Brain microvascular endothelial cell (primary cell): ENCODE results near the gene FBN2.
"Not testable (repeated sequence)": the region's sequence is repeated elsewhere in the genome, so short reads cannot be mapped to it uniquely, and the experiment has no call there.

Source experiments
- DNase-seq: peaks from one replicate; pipeline ENCODE4 v3.0.0-alpha.2; 2020
- H3K27ac ChIP-seq: fragments of 250-450 bp; sonication (Bioruptor Pico); 2 replicates; pipeline ENCODE4 v1.5.1; 2020; ENCODE audit warnings: mild to moderate bottlenecking, moderate library complexity
- H3K27me3 ChIP-seq: fragments of 250-450 bp; sonication (Bioruptor Pico); replicated peaks from 2 replicates; pipeline ENCODE4 v1.5.1; 2020; ENCODE audit warnings: mild to moderate bottlenecking
- H3K36me3 ChIP-seq: fragments of 250-450 bp; sonication (Bioruptor Pico); replicated peaks from 2 replicates; pipeline ENCODE4 v1.5.1; 2020; ENCODE audit warnings: mild to moderate bottlenecking
- H3K4me3 ChIP-seq: 2 replicates; pipeline ENCODE4 v1.5.1; 2011; ENCODE audit warnings: low read depth, mild to moderate bottlenecking, control low read depth, low read length, moderate library complexity
- in situ Hi-C: cut with HindIII; loops from 2 replicates; pipeline ENCODE4 v1.10.0; 2017; ENCODE audit warnings: low sequenced_read_pairs, low pct_ligation_motif_present
- TF ChIP-seq, protein P1 (sequence below): IDR thresholded peaks from 2 replicates; pipeline ENCODE4 v1.5.1; 2011; ENCODE audit warnings: low read depth, mild to moderate bottlenecking, moderate library complexity, low read length, control low read depth, inconsistent platforms; ENCODE audit errors: missing control alignments

The FBN2 gene

GRCh38 chr5:128466980-128467379 lies 71.1 kb downstream of the FBN2 start:
- Histone ChIP-seq H3K27ac (no peak overlapping the region), H3K4me3 (no peak overlapping the region), H3K27me3 (no peaks in the 10 kb centered on the region), H3K36me3 (no peaks in the 10 kb centered on the region)
- no peak for DNase-seq
- in situ Hi-C loops, result no loop called here
- TF ChIP-seq, protein P1, sequence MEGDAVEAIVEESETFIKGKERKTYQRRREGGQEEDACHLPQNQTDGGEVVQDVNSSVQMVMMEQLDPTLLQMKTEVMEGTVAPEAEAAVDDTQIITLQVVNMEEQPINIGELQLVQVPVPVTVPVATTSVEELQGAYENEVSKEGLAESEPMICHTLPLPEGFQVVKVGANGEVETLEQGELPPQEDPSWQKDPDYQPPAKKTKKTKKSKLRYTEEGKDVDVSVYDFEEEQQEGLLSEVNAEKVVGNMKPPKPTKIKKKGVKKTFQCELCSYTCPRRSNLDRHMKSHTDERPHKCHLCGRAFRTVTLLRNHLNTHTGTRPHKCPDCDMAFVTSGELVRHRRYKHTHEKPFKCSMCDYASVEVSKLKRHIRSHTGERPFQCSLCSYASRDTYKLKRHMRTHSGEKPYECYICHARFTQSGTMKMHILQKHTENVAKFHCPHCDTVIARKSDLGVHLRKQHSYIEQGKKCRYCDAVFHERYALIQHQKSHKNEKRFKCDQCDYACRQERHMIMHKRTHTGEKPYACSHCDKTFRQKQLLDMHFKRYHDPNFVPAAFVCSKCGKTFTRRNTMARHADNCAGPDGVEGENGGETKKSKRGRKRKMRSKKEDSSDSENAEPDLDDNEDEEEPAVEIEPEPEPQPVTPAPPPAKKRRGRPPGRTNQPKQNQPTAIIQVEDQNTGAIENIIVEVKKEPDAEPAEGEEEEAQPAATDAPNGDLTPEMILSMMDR, result no peak

DNA sequence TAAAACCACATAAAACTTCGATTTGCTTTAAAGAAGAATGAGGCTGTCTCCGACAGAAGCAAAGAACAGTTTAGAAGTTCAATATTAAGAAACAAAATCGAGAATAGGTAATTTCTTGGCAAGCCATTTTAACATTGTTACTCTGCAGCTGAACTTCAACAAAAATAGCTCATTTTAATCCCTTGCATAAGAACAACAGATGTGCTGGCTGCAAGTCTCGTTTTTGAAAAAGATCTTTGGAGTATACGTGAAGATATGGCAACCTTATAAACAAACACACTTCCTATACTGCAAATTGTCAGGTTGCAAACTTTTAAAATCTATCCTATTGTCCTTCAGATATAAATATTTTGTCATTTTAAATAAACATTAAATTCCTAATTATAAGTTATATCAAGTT lies 71.5 kb downstream of the FBN2 start:
- TF ChIP-seq, protein P1, result no peak
- Histone ChIP-seq H3K27ac (no peak overlapping the region), H3K27me3 (no peaks in the 10 kb centered on the region), H3K4me3 (no peak overlapping the region), H3K36me3 (no peaks in the 10 kb centered on the region)
- in situ Hi-C loops, result no loop called here
- no peak for DNase-seq

- TF ChIP-seq, protein P1, result no peak
- H3K27me3 ChIP-seq, result no peaks in the 10 kb centered on the region
- no peak overlapping the region for H3K4me3 ChIP-seq
- DNase-seq, result no peak
- no peak overlapping the region for H3K27ac ChIP-seq
- in situ Hi-C loops, result no loop called here
- H3K36me3 ChIP-seq, result no peaks in the 10 kb centered on the region
These were observed 73.4 kb downstream of the FBN2 start for GRCh38 chr5:128464596-128464995.

DNA sequence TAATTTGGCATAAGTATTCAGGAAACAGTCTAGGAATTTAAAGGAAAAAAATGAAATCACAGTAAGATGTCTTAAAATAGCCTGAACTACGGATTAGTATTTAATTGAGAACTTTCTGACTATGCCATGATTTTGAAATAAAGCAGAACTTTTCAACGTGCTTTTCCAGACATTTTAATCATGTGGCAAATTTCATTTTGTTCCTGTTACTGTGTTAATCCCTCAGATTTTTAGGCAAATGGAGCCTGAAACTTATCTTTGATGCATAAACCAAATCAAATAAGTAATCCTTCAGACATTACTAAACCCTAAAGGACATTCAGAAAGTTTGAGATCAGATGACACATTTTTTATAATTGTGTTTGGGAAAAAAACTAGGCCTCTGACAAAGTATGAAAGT lies 75.7 kb downstream of the FBN2 start:
- Histone ChIP-seq H3K27ac (no peak overlapping the region), H3K36me3 (no peaks in the 10 kb centered on the region), H3K27me3 (no peaks in the 10 kb centered on the region), H3K4me3 (no peak overlapping the region)
- TF ChIP-seq, protein P1, result no peak
- DNase-seq, result no peak
- in situ Hi-C loops, result no loop called here

GRCh38 chr5:128457147-128457915 lies 80.7 kb downstream of the FBN2 start:
- H3K36me3 ChIP-seq, DNase-seq, H3K27ac ChIP-seq, H3K27me3 ChIP-seq, in situ Hi-C loops, H3K4me3 ChIP-seq: not testable (repeated sequence)

- no peak for DNase-seq
- TF ChIP-seq, protein P1, result no peak
- no peaks in the 10 kb centered on the region for H3K27me3 ChIP-seq
- no peak overlapping the region for H3K27ac ChIP-seq
- no peak overlapping the region for H3K4me3 ChIP-seq
- in situ Hi-C loops, result no loop called here
- no peaks in the 10 kb centered on the region for H3K36me3 ChIP-seq
These were observed 82.1 kb downstream of the FBN2 start for GRCh38 chr5:128455841-128456361.
